VCaP (cell line): ENCODE data around the gene TBX1.

Experiments used
- H3K27ac ChIP-seq: fragments of 450-650 bp; 2 replicates; pipeline ENCODE4 v1.5.1; 2017
- TF ChIP-seq, protein P1 (sequence below): fragments of 450-650 bp; conservative IDR thresholded peaks from 2 replicates; pipeline ENCODE4 v1.5.1; 2017; ENCODE audit warnings: mild to moderate bottlenecking, moderate library complexity

Gene TBX1

GRCh38 chr22:19760058-19760950, at the start of gene TBX1:
TSS of gene TBX1 (plus strand) at chr22:19760778. CDS start at chr22:19760844, 66 bp downstream.
- TF ChIP-seq, protein P1, sequence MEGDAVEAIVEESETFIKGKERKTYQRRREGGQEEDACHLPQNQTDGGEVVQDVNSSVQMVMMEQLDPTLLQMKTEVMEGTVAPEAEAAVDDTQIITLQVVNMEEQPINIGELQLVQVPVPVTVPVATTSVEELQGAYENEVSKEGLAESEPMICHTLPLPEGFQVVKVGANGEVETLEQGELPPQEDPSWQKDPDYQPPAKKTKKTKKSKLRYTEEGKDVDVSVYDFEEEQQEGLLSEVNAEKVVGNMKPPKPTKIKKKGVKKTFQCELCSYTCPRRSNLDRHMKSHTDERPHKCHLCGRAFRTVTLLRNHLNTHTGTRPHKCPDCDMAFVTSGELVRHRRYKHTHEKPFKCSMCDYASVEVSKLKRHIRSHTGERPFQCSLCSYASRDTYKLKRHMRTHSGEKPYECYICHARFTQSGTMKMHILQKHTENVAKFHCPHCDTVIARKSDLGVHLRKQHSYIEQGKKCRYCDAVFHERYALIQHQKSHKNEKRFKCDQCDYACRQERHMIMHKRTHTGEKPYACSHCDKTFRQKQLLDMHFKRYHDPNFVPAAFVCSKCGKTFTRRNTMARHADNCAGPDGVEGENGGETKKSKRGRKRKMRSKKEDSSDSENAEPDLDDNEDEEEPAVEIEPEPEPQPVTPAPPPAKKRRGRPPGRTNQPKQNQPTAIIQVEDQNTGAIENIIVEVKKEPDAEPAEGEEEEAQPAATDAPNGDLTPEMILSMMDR, result no peak
- peak within 1 kb of the TSS; percentile 94 for H3K27ac ChIP-seq

DNA sequence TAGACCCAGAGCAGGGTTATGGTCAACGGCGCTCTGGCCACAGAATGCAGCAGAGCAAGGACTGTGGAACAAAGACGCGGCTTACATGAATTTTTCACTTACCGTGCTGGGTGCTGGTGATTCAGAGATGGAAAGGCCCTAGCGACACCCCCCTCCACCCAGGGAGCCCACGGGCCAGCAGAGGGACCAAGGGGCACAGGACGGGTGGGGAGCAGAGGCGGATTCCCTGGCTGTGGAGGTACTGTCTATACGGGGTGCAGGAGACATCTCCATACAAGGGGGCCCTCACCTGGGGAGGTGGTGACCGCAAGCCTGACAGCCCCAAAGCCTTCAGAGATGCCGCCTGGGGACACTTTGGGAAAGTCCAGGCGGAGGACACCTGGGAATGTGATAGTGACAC, 47.3 kb upstream of the TBX1 start:
- TF ChIP-seq, protein P1, result no peak

DNA sequence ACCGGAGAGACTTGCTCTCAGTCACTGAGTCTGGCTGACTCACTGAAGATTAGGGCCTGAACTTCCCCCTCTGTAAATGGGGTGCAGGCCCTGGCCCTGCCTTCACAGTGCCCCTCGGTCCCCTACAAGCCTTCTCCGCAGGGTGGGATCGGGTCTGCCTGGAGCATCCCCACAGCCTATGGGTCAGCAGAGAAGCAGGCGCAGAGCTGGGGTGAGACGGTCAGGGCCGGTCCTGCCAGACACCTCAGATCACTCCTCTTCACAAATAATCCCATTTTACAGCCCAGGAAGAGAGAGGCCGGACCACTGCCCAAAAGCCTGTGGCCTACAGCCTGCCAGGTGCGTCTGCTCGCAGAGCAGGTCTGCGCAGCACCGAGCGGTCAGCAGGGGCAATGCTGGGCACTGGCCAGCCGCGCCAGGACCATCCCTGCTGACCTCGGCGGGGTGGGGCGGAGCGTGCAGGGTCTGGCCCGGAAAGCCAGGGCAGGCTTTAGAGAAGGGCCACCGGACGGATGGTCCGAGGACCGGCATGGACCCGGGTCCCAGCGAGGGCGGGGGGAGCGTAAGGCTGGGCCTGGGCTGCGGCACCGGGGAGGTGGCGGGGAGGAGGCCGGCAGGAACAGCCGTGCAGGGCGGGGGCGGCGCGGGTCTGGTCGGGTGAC, 46.8 kb upstream of the TBX1 start:
- peak overlapping the region; percentile 89 for H3K27ac ChIP-seq
- TF ChIP-seq, protein P1, result peak; percentile 38; the same call in 1 of the 2 replicates

More for the DNA sequence above, 47.3 kb upstream of the TBX1 start:
- peak overlapping the region; percentile 89 for H3K27ac ChIP-seq

DNA sequence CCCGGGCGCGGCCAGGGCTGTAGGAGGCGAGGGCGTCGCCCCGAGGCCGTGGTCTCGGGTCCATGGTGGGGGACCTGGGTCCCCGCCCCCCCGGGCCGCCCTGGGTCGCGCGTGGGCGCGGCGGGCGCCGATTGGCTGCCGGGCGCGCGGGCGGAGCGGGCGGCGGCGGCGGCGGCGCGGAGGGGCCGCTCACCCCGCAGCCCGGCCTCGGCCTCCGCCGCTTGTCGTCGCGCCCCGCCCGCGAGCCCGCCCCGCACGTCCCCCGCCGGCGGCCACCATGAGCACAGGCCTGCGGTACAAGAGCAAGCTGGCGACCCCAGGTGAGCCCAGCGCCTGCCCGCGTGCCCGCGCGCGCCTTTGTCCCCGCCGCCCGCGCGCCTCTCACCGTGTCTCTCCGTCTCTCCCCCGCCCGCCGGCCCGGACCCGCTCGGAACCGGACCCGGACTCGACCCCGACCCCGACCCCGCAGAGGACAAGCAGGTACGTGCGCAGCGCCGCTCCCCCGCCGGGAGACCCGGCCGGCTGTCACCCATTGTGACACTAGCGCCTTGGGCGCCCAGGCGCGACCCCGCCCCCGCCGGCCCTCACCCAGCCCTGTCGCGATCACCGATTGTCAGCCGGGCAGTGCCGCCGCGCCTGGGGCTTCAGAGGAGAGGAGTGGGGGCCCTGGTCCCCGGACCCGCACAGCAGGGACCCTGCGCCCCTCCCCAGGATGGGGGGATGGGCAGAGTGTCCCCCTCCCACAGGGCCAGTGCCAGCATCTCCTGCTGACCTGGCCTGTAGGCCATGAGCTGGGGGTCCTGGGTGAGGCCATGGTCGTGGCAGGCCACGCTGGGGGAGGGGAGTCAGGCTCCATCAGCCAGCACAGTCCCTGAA, 46.0 kb upstream of the TBX1 start, which contains the start of gene SEPTIN5:
Gene SEPTIN5, plus strand, starts transcription at position 192 of the 876 bp plus-strand sequence. Its CDS starts 86 bp downstream, at position 278.
- peak within 1 kb of the TSS; percentile 89 for H3K27ac ChIP-seq
- TF ChIP-seq, protein P1, result no peak

- H3K27ac ChIP-seq, result peak overlapping the region; percentile 89
- TF ChIP-seq, protein P1, result no peak
Observed at GRCh38 chr22:19715188-19715930, 45.2 kb upstream of the TBX1 start.

DNA sequence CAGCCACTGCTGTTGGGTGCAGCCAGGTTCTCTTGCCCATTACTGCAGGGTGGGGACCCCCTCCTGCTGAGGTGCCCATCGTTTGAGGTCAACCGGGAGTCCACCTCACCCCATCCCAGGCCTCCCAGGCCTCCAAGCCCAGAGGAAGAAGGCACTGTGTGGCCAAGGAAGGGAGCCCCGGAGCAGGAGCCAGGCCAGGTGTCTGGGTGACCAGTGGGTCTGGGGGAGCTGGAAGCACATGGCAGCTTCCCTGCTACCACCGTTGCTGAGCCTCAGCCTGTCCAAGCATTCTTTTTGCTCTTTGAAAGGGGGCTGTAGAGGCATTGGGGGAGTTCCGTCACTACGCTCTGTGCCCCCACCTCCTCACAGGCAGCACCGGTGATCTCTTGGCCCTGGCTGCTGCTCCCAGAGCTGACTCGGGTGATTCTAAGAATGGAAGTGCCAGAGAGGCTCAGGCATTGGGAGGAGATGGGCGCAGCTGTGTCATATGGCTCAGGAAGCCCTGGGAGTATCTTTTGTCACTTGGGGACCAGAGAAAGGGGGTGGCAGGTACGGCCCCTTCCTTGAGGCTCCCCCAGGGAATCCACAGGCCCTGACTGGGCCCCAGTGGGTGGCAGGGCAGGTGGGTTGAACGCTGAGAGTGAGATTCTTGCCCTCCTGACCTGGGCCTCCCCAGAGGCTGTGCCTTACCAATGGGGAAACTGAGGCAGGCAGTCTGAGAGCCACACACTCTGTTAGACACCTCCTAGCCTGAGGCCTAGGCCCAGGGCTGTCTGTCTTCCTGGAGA, 44.3 kb upstream of the TBX1 start:
- peak overlapping the region; percentile 78; the same call in 1 of the 2 replicates for H3K27ac ChIP-seq
- TF ChIP-seq, protein P1, result no peak
